ENCODE data around the gene VAT1L.

- TF ChIP-seq, protein P1, sequence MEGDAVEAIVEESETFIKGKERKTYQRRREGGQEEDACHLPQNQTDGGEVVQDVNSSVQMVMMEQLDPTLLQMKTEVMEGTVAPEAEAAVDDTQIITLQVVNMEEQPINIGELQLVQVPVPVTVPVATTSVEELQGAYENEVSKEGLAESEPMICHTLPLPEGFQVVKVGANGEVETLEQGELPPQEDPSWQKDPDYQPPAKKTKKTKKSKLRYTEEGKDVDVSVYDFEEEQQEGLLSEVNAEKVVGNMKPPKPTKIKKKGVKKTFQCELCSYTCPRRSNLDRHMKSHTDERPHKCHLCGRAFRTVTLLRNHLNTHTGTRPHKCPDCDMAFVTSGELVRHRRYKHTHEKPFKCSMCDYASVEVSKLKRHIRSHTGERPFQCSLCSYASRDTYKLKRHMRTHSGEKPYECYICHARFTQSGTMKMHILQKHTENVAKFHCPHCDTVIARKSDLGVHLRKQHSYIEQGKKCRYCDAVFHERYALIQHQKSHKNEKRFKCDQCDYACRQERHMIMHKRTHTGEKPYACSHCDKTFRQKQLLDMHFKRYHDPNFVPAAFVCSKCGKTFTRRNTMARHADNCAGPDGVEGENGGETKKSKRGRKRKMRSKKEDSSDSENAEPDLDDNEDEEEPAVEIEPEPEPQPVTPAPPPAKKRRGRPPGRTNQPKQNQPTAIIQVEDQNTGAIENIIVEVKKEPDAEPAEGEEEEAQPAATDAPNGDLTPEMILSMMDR (IDR thresholded peaks at IDR 0.05): no peak
- TF ChIP-seq POLR2A (IDR thresholded peaks at IDR 0.05) (no peak), EP300 (IDR thresholded peaks at IDR 0.05) (no peak)
Measured at GRCh38 chr16:78024159-78024558, 235.8 kb downstream of the VAT1L start.

Measured in stomach (tissue), 4 donors.